Measurements from ENCODE around the gene TSFM. TPM values are rescaled to one million over a fixed set of nuclear protein-coding genes. Genes with fewer than 3 reads are reported as not detected.

Gene TSFM
- total and polyA plus RNA-seq, 9 of the 15 experiments (the other 6 are each of a cell fraction or from before 2014, with no cell fraction given): 44.6 to 198 (median 60.2) TPM

DNA sequence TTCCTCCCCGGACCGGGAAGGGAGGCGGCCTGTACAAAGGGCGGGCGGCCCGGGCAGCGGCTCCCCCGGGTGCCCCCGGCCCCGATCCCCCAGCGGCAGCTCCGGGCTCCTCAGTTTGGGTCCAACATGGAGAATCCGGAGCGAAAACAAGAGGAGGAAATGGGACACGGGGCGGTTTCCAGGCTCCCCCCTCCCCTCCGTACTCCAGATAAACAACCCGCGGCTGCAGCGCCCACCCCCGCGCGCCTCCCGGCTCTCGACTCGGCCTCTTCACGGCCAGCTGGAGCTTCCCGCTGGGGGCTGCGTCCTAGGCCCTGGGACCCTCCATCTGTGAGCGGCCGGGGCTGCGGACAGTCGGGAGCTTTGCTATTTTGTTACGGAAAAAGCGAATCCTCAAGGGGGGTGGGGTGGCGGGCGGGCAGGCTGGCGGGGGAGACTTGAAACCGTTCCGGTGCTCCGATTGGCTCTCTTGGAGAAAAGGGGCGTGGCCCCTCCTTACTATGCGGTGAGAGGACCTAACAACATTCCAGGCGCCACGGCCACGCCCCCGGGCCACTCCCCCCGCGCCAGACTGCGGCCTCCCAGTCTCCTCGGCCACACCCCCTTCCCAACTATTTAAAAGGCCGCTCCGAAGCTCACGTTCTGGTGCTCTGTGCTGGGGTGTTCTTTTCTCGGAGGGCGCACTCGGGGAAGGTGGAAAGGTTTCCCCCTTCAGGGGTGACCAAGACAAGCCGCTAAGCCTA, 64.2 kb downstream of the TSFM start, which contains the start of gene CTDSP2 (continued):
- TF ChIP-seq CBFA2T2 (conservative IDR thresholded peaks at IDR 0.05): no peak
- TF ChIP-seq DNMT1 (IDR thresholded peaks at IDR 0.05): no peak
- no peak for TF ChIP-seq SP2 (IDR thresholded peaks at IDR 0.05; ENCODE audit: extremely low read depth, low read depth, low read length, poor library complexity, severe bottlenecking)
- TF ChIP-seq, protein P1, sequence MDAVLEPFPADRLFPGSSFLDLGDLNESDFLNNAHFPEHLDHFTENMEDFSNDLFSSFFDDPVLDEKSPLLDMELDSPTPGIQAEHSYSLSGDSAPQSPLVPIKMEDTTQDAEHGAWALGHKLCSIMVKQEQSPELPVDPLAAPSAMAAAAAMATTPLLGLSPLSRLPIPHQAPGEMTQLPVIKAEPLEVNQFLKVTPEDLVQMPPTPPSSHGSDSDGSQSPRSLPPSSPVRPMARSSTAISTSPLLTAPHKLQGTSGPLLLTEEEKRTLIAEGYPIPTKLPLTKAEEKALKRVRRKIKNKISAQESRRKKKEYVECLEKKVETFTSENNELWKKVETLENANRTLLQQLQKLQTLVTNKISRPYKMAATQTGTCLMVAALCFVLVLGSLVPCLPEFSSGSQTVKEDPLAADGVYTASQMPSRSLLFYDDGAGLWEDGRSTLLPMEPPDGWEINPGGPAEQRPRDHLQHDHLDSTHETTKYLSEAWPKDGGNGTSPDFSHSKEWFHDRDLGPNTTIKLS (IDR thresholded peaks at IDR 0.05; ENCODE audit: borderline replicate concordance, low read depth): no peak
- TF ChIP-seq ELF1 (tag; IDR thresholded peaks at IDR 0.05): peak; percentile 67
- no peak for TF ChIP-seq THRAP3 (IDR thresholded peaks at IDR 0.05; ENCODE audit: borderline replicate concordance)
- TF ChIP-seq, protein P2, sequence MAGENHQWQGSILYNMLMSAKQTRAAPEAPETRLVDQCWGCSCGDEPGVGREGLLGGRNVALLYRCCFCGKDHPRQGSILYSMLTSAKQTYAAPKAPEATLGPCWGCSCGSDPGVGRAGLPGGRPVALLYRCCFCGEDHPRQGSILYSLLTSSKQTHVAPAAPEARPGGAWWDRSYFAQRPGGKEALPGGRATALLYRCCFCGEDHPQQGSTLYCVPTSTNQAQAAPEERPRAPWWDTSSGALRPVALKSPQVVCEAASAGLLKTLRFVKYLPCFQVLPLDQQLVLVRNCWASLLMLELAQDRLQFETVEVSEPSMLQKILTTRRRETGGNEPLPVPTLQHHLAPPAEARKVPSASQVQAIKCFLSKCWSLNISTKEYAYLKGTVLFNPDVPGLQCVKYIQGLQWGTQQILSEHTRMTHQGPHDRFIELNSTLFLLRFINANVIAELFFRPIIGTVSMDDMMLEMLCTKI (IDR thresholded peaks at IDR 0.05; ENCODE audit: partially characterized antibody): no peak
- TF ChIP-seq ZNF830 (CRISPR knock-in tag; IDR thresholded peaks at IDR 0.05): no peak
- peak; percentile 53; the same call in 1 of the 2 replicates for TF ChIP-seq GABPA (tag; conservative IDR thresholded peaks at IDR 0.05; ENCODE audit: low read depth)
- TF ChIP-seq ZNF561 (CRISPR knock-in tag; conservative IDR thresholded peaks at IDR 0.05): no peak
- TF ChIP-seq ZNF668 (CRISPR knock-in tag; IDR thresholded peaks at IDR 0.05): no peak
- TF ChIP-seq, protein P3, sequence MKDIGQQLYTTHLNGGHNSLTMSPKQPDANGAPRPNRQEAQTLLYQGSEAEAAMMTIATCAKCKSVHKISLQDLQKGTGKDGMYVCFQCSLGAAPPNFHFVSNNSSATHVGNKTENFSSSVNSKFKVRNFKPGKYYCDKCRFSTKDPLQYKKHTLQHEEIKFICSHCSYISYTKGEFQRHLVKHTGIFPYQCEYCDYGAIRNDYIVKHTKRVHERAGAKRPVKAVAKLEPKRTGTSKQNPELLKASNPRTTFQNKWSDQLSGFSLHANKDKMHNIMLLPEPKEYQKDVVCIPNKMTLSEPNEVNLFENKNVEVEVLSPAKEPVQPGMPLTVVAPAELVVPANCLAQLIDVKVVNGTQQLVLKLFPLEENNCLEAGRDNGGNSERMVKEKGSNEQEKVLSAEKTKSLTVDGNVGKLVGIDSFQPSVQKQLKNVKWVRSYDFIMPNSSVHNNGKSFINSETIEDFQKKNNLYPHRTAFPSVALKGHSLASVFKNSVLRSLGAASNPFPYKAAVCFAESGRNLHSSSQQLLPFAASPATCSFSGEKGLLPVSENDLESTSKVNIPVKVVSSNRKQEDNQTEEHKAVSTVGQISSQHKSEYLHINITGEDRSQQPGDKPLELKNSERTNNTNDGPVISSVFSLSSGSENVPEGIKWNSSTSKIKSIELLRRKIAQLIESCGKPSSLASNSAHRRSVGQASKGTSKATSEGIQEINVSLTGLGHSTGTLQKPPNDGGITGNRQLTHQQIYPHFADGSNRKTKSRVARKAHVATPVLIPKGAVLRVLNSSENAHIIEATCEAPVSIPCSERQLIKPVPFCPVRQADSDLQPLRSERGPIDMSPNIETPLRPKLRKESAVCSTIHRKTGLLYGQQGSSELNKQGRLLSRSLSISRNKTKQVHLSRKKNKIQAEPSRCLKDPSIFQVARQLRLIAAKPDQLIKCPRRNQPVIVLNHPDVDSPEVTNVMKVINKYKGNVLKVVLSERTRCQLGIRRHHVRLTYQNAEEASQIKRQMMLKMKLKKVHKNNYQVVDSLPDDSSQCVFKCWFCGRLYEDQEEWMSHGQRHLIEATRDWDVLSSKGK (CRISPR knock-in tag; IDR thresholded peaks at IDR 0.05): no peak
- TF ChIP-seq, protein P4, sequence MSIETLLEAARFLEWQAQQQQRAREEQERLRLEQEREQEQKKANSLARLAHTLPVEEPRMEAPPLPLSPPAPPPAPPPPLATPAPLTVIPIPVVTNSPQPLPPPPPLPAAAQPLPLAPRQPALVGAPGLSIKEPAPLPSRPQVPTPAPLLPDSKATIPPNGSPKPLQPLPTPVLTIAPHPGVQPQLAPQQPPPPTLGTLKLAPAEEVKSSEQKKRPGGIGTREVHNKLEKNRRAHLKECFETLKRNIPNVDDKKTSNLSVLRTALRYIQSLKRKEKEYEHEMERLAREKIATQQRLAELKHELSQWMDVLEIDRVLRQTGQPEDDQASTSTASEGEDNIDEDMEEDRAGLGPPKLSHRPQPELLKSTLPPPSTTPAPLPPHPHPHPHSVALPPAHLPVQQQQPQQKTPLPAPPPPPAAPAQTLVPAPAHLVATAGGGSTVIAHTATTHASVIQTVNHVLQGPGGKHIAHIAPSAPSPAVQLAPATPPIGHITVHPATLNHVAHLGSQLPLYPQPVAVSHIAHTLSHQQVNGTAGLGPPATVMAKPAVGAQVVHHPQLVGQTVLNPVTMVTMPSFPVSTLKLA (conservative IDR thresholded peaks at IDR 0.05): peak; percentile 91 to 92
- TF ChIP-seq HNRNPL (IDR thresholded peaks at IDR 0.05; ENCODE audit: low read depth, low read length): no peak
- no peak for TF ChIP-seq YBX1 (IDR thresholded peaks at IDR 0.05)
- TF ChIP-seq ESRRA (IDR thresholded peaks at IDR 0.05; ENCODE audit: borderline replicate concordance, low read depth): no peak; the same call in 1 of the 2 replicates
- no peak for TF ChIP-seq SIN3B (IDR thresholded peaks at IDR 0.05; ENCODE audit: low read depth)
- no peak for TF ChIP-seq ZEB2 (IDR thresholded peaks at IDR 0.05)
- peak; percentile 15; the same call in 1 of the 2 replicates for TF ChIP-seq RB1 (IDR thresholded peaks at IDR 0.05; ENCODE audit: low read depth)
- no peak for TF ChIP-seq ZNF253 (CRISPR knock-in tag; conservative IDR thresholded peaks at IDR 0.05)

All from K562 (cell line).